Stomach (tissue), 19 donors: ENCODE measurements around the gene LGR4. TPM values are rescaled to one million over a fixed set of nuclear protein-coding genes. Genes with fewer than 3 reads are reported as not detected.
A peak's percentile ranks its signal among the peaks of the same experiment; 100 is the strongest.
"Not testable (repeated sequence)": the region's sequence is repeated elsewhere in the genome, so short reads cannot be mapped to it uniquely, and the experiment has no call there.

Experiments
- DNase-seq, 2 donors: peaks; one replicate each; pipeline versions ENCODE4 v3.0.0 to v3.0.0-alpha.2; 2013 to 2019
- H3K27ac ChIP-seq, 5 donors: fragments of 200-600 bp in 4 of 5; sonication (generic) in 4 of 5; one replicate each; pipeline ENCODE4 v1.5.1; 2013 to 2019; ENCODE audit warnings: mild to moderate bottlenecking in 1 of 5, moderate library complexity in 1 of 5
- H3K27me3 ChIP-seq, 3 donors: fragments of 200-600 bp; sonication (generic); one replicate each; pipeline ENCODE4 v1.5.1; 2017 to 2019; ENCODE audit warnings: mixed run types in 1 of 3
- H3K36me3 ChIP-seq, 4 donors: fragments of 200-600 bp; sonication (generic); 1 replicate in 3 of 4; 2 replicates in 1 of 4; pipeline ENCODE4 v1.5.1; 2016 to 2019
- H3K4me1 ChIP-seq, 4 donors: fragments of 200-600 bp; sonication (generic); one replicate each; pipeline ENCODE4 v1.5.1; 2016 to 2019
- H3K4me3 ChIP-seq, 4 donors: fragments of 200-600 bp; sonication (generic) in 3 of 4; one replicate each; pipeline ENCODE4 v1.5.1; 2016 to 2019; ENCODE audit warnings: mild to moderate bottlenecking in 1 of 4
- H3K9me3 ChIP-seq, 4 donors: fragments of 200-600 bp; sonication (generic); one replicate each; pipeline ENCODE4 v1.5.1; 2016 to 2019
- CTCF ChIP-seq, 7 experiments: fragments of 450-650 bp in 4 of 7; fragments of 200-600 bp in 3 of 7; sonication (generic) in 3 of 7; IDR thresholded peaks; one replicate each; pipeline ENCODE4 v1.5.1; 2016 to 2019; ENCODE audit warnings: antibody characterized with exemption in 7 of 7, control low read depth in 2 of 7, mild to moderate bottlenecking in 1 of 7
- EP300 ChIP-seq: sonication (generic); formaldehyde crosslinking; IDR thresholded peaks from one replicate; pipeline ENCODE4 v1.6.1; 2017; ENCODE audit warnings: antibody characterized with exemption
- POLR2A ChIP-seq, 4 donors: fragments of 450-650 bp; IDR thresholded peaks; one replicate each; pipeline ENCODE4 v1.6.1; 2016; ENCODE audit warnings: antibody characterized with exemption in 4 of 4, control low read depth in 2 of 4, mild to moderate bottlenecking in 1 of 4, moderate library complexity in 1 of 4
- POLR2AphosphoS5 ChIP-seq, 3 donors: sonication (generic); formaldehyde crosslinking; IDR thresholded peaks; one replicate each; pipeline ENCODE4 v1.6.1; 2016; ENCODE audit warnings: antibody characterized with exemption in 3 of 3
- WGBS, 5 donors: extraction: QIAGEN DNeasy Blood & Tissue Kit in 3 of 5; methylation state at CpG; one replicate each; pipeline versions ENCODE4 v1.1.5 to v1.1.7; 2013 to 2018; 5-methylcytosine and 5-hydroxymethylcytosine counted together
- intact Hi-C: fragments of 100-400 bp; cut with DNase I; formaldehyde crosslinking; loops from one replicate; pipeline ENCODE4 v1.15.1; 2023; ENCODE audit warnings: low total_unique reads
- long read RNA-seq, 10 donors: transcript quantifications; one replicate each; lab custom pipeline, GENCODE V29; 2026
- polyA plus RNA-seq, 3 donors: library from polyadenylated mRNA; stranded (reverse); fragments of 200-250 nt; gene quantifications; one replicate each; pipeline ENCODE4 v1.2.3, GENCODE V29; 2013
- total RNA-seq, 5 donors: library from RNA; depleted of rRNA; stranded (reverse); fragments of >200 nt; gene quantifications; one replicate each; pipeline versions ENCODE4 v1.1.0 to v1.2.3, GENCODE V29; 2014 to 2016
- donor health status: healthy with polysubstance abuse.
- donor health status: Bipolar disorder and iron deficiency.
- donor health status: healthy.

LGR4 gene
- 100 to 1,000 TPM in 1 of 5 donors, 10 to 100 TPM in 4; 29.2 to 236 (median 57.9) TPM for total RNA-seq
- 1 to 10 TPM; 5.6 to 7.6 (median 6.6) TPM for polyA plus RNA-seq
- long read RNA-seq, donor 1, full-length matches to known transcripts: 3 of 3 reads
- long read RNA-seq, donor 1, partial matches to known transcripts: 0 of 3 reads
- long read RNA-seq, donor 1, other reads (novel, unspliced or antisense): 0 of 3 reads
- long read RNA-seq, donor 2, full-length matches to known transcripts: 2 of 2 reads
- long read RNA-seq, donor 2, partial matches to known transcripts: 0 of 2 reads
- long read RNA-seq, donor 2, other reads (novel, unspliced or antisense): 0 of 2 reads
- long read RNA-seq, donor 3, full-length matches to known transcripts: 3 of 3 reads
- long read RNA-seq, donor 3, partial matches to known transcripts: 0 of 3 reads
- long read RNA-seq, donor 3, other reads (novel, unspliced or antisense): 0 of 3 reads
- long read RNA-seq, donor 4, full-length matches to known transcripts: 1 of 1 reads
- long read RNA-seq, donor 4, partial matches to known transcripts: 0 of 1 reads
- long read RNA-seq, donor 4, other reads (novel, unspliced or antisense): 0 of 1 reads
- long read RNA-seq, donor 5, full-length matches to known transcripts: 3 of 3 reads
- long read RNA-seq, donor 5, partial matches to known transcripts: 0 of 3 reads
- long read RNA-seq, donor 5, other reads (novel, unspliced or antisense): 0 of 3 reads
- long read RNA-seq, donor 6, full-length matches to known transcripts: 14 of 25 reads
- long read RNA-seq, donor 6, partial matches to known transcripts: 11 of 25 reads
- long read RNA-seq, donor 6, other reads (novel, unspliced or antisense): 0 of 25 reads
- long read RNA-seq, donor 7, full-length matches to known transcripts: 5 of 5 reads
- long read RNA-seq, donor 7, partial matches to known transcripts: 0 of 5 reads
- long read RNA-seq, donor 7, other reads (novel, unspliced or antisense): 0 of 5 reads
- long read RNA-seq, donor 8, full-length matches to known transcripts: 4 of 4 reads
- long read RNA-seq, donor 8, partial matches to known transcripts: 0 of 4 reads
- long read RNA-seq, donor 8, other reads (novel, unspliced or antisense): 0 of 4 reads
- long read RNA-seq, donor 9, full-length matches to known transcripts: 1 of 1 reads
- long read RNA-seq, donor 9, partial matches to known transcripts: 0 of 1 reads
- long read RNA-seq, donor 9, other reads (novel, unspliced or antisense): 0 of 1 reads
- long read RNA-seq, donor 10, full-length matches to known transcripts: 4 of 4 reads
- long read RNA-seq, donor 10, partial matches to known transcripts: 0 of 4 reads
- long read RNA-seq, donor 10, other reads (novel, unspliced or antisense): 0 of 4 reads

GRCh38 chr11:27472398-27473016 lies at the start of gene LGR4:
Gene LGR4 (minus strand): TSS chr11:27472790. CDS start chr11:27472302, 488 bp downstream.
- Histone ChIP-seq H3K36me3 (no peaks in the 10 kb centered on the region), H3K9me3 (no peaks in the 10 kb centered on the region), H3K4me1 (peaks cover 9 to 47% (median 29%) of the 10 kb centered on the region in 4 donors), H3K27me3 (no peaks in the 10 kb centered on the region), H3K4me3 (peak within 1 kb of the TSS; percentile 90 to 96 (median 91)), H3K27ac (peak within 1 kb of the TSS; percentile 86 to 96 (median 92))
- TF ChIP-seq POLR2AphosphoS5 (IDR thresholded peaks at IDR 0.05) (peak; percentile 70 to 90 (median 87)), CTCF (IDR thresholded peaks at IDR 0.05) (no peak), POLR2A (IDR thresholded peaks at IDR 0.05) (peak in 2 of 4 donors; percentile 65 to 71), EP300 (no peak)
- peak; percentile 95 to 97 for DNase-seq
- intact Hi-C loops: loop anchor here (10.0 kb wide), 1 partner anchor 178 kb away; no protein-coding TSS in a partner anchor
- WGBS, 5 donors: 0 to 1% (median 1%) methylated on average over 22 to 57 of the region's 57 CpGs

GRCh38 chr11:27520226-27520625 lies 47.6 kb upstream of the LGR4 start:
- DNase-seq: no peak
- H3K36me3 ChIP-seq: no peaks in the 10 kb centered on the region
- H3K4me3 ChIP-seq: no peak overlapping the region
- H3K4me1 ChIP-seq: no peaks in the 10 kb centered on the region
- H3K27me3 ChIP-seq: no peaks in the 10 kb centered on the region
- TF ChIP-seq POLR2A (IDR thresholded peaks at IDR 0.05) (no peak), EP300 (no peak), POLR2AphosphoS5 (IDR thresholded peaks at IDR 0.05) (no peak), CTCF (IDR thresholded peaks at IDR 0.05) (no peak)
- intact Hi-C loops: no loop called here
- 90 to 96% (median 94%) methylated on average over 3 of the region's 3 CpGs for WGBS, 5 donors
- H3K27ac ChIP-seq: no peak overlapping the region
- no peaks in the 10 kb centered on the region for H3K9me3 ChIP-seq

GRCh38 chr11:27518518-27518917 lies 45.9 kb upstream of the LGR4 start:
- no peak for DNase-seq
- Histone ChIP-seq H3K36me3 (no peaks in the 10 kb centered on the region), H3K4me3 (no peak overlapping the region), H3K27ac (no peak overlapping the region), H3K27me3 (no peaks in the 10 kb centered on the region), H3K4me1 (no peaks in the 10 kb centered on the region), H3K9me3 (no peaks in the 10 kb centered on the region)
- 81 to 88% (median 85%) methylated on average over 2 of the region's 2 CpGs for WGBS, 5 donors
- TF ChIP-seq POLR2AphosphoS5 (IDR thresholded peaks at IDR 0.05) (no peak), EP300 (no peak), CTCF (IDR thresholded peaks at IDR 0.05) (no peak), POLR2A (IDR thresholded peaks at IDR 0.05) (no peak)
- intact Hi-C loops: no loop called here

GRCh38 chr11:27517490-27517889 lies 44.9 kb upstream of the LGR4 start:
- DNase-seq, H3K27me3 ChIP-seq, H3K4me1 ChIP-seq, H3K36me3 ChIP-seq, H3K27ac ChIP-seq, H3K4me3 ChIP-seq, intact Hi-C loops, H3K9me3 ChIP-seq: not testable (repeated sequence)
- 90 to 100% (median 93%) methylated on average over 1 of the region's 1 CpG for WGBS, 5 donors
